ENCODE measurements around the gene CDC42EP2.

Gene CDC42EP2

DNA sequence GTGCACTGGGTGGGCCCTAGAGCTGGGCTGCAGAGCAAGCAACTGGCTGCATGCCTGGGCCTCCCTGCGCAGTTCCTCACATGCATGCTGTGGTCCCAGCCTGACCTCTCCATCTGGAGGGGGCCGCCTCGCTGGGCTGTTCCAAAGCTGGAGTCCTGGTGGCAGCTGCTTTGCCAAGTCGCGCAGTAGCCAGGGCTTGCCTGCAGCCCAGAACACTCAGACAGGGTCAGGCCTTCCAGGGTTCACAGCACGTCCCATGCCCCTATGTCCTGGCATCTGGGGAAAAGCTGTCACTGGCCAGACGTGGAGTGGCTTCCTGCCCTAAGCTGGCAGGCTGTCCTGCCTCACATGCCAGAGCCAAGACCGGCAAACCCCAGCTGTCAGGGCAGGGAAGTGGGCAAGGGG lies 16.5 kb upstream of the CDC42EP2 start:
- DNase-seq (ENCODE audit: low spot score), result no peak

DNA sequence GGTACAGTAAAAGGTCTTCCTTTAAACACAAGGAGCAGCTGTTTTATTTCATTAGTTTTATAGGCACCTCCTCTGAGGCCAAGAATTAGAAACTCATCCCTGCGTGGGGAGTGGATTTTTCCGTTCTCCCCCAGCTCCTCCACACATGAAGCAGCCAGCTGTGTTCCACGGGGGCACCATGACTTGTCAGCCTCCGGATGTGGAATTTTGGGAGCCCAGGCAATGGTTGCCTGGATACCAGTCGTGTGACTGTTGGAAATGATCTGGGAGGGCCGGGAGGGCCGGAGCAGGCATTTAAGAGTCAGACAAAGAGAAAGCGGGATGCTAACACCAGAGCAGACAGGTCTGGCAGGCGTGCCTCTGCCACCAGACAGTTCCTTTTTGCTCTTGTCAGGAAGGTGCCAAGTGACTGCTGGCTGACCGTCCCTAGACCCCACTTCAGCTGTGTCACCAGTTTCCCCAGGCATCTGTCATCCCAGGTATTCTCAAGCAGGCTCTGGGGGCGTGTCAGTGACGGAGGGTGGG lies 15.9 kb upstream of the CDC42EP2 start:
- DNase-seq (ENCODE audit: low spot score), result peak; percentile 83

DNA sequence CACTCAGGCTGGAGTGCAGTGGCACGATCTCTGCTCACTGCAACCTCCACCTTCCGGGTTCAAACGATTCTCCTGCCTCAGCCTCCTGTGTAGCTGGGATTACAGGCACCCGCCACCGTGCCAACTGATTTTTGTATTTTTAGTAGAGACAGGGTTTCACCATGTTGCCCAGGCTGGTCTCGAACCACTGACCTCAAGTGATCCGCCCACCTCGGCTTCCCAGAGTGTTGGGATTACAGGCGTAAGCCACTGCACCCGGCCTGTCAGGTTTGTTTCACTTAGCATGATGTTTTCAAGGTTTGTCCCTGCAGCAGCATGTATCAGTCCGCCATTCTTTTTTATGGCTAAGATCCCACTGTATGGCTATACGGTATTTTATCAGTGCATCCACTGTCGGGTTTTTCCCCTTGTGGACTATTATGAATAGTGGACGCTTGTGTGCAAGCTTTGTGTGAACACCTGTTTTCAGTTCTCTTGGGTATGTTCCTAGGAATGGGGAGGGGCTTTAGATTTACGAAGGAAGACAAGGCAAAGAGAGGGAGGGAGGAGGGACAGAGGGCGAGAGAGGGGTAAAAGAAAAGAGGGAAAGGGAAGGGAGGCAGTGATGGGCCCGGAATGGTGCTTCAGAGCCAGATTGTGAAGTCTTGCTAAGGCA lies 13.9 kb upstream of the CDC42EP2 start:
- DNase-seq (ENCODE audit: low spot score), result no peak

DNA sequence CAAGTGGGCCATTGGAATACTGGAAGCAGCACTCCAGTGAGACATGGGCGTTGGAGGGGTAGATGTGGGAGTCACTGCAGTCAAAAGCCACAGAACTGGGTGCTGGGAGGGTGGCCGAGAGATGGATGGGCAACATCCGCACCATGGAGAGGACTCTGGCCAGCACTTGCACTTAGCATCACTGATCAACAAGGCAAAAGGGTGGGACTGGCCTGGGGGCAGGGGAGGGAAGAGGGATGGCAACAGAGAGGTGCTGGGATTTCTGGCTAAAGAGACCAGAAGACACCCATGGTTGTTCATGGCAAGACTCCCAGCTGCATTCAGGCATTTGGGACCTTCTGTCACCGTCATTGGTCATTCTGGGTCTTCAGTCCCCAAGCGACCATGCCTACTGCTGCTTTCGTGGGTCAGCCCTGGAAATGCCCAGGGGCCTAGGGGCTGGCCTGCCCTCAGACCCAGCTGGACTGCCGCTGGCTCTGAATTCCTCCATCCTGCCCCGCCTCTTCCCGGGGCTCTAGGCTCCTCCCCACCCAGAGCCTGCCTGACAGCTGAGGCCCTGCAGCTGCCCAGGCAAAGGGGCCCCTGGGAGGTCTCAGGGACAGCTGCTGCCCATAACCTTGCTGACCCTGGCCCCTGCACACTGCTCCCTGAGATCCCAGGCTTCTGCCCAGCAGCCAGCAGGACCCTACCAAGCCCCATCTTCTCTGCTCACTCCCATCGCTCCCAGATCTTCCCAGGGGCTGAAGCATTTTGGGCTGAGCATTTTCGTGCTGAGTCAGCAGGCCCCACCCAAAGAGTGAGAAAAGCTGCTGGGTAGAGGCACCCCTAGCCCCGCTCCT lies 13.0 kb upstream of the CDC42EP2 start:
- peak; percentile 61 for DNase-seq (ENCODE audit: low spot score)

DNA sequence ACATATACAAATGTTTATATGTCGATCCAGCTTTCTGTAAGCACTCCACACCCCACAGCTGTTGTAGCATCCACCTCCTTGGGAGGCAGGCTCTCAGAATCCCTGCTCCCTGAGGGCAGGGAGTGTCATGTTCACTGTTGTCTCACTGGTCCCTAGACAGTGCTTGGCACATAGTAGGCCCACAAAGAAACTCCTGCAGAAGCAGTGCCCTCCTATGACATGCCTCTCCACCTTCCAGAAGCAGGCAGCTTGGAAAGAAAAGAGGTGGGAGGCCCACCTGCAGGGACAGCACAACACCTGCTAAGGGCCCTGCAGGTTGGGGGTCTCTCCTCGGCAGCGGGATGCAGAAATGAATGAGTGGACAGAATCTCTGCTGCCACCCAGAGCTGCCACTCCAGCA lies 11.1 kb upstream of the CDC42EP2 start:
- no peak for DNase-seq (ENCODE audit: low spot score)

DNA sequence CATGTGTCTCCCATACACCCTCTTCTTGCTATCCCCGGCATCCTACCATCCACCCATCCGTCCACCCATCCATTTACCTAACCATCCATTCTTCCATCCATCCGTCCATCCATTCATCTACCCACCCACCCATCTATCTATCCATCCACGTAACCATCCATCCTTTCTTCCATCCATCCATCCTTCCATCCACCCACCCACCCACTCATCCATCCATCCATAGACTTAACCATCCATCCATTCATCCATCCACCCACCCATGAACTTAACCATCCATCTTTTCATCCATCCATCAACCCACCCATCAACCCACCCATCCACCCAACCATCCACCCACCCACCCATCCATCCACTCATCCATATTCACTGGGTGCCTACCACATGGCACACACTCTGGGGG lies 10.6 kb upstream of the CDC42EP2 start:
- no peak for DNase-seq (ENCODE audit: low spot score)

DNA sequence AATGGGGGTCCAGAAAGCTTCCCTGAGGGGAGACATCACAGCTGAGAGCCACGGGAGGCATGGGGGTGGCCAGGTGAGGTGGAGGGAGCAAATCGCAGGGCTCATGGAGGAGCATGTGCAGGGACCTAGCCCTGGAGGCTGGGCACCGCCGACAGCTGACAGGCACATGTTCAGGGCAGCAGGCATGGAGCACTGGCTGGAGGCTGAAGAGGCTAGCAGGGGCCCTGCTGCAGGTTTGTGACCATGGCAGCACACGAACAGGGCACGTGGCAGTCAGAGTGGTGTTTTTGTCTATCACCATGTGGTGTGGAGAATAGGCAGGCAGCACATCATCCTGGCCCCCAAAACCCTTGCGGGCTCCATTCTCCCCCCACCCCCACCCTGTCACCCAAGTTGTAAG lies 10.1 kb upstream of the CDC42EP2 start:
- DNase-seq (ENCODE audit: low spot score), result no peak

DNA sequence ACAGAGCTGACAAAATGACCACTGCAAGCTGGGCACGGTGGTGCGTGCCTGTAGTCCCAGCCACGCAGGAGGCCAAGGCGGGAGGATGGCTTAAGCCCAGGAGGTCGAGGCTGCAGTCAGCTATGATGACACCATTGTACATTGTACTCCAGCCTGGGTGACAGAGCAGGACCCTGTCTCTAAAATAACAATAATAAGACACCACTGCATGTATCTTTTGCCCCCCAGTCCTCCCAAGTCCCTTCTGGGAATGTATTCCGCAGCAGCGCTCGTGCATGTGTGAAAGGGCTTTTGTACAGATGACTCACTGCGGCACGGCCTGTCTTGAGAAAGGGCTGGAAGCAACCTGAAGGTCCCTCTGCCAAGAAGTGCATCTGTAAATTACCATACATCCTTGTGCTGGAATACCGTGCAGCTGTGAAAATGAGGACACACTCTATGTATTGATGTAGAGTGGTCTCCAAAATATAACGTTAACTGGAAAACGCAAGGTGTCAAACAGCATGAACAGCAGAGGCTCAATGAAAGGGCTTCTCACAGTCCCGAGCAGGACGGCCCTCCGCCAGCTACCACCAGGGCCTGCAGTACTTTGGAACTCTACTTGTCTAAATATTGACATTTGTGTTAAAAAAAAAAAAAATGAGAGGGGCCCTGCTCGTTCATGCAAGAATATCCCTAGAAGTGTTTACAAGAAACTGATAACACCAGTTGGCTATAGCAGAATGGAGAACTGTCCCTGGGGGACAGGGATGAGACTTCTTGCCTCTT lies 9.0 kb upstream of the CDC42EP2 start:
- no peak for DNase-seq (ENCODE audit: low spot score)

DNA sequence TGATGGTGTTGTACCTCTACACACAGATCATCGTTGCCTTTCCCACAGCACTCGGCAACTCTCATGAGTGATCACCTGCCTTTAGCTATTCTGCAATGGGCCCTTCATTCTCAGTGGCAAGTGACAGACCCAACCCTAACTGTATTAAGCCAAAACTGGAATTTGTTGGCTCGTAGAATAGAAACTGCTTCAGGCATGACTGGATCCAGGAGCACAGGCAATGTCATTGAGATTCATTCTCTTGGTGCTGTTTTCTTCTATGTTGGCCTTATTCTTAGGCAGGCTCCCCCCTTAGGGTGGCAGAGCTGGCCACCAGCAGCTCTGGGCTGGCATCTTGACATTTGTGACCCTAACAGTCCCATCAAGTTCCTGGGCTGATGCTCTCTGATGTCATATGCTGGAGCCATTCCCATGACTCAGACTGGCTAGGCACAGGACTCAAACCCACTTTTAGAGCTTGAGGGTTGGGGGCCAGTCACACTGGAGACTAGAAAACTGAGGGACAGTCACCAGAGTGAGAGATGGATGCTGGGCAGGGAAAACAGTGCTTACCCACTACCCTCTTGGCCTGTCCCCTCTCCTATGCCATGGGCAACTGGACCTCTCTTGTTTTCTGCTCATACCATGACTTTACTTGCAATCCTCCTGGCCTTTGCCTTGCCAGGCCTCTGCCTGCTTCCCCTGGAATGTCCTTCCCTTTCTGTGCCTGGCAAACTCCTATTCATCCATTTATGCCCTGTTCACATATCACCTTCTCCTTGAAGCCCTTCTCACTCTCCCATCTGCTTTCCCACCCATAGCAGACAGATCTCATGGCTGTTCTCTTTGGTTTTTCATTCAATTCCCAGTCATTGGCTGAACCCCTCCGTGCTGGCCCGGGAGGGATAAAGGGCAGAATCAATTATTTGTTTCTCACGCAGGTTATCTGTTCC lies 7.1 kb upstream of the CDC42EP2 start:
- peak; percentile 11 for DNase-seq (ENCODE audit: low spot score)

DNA sequence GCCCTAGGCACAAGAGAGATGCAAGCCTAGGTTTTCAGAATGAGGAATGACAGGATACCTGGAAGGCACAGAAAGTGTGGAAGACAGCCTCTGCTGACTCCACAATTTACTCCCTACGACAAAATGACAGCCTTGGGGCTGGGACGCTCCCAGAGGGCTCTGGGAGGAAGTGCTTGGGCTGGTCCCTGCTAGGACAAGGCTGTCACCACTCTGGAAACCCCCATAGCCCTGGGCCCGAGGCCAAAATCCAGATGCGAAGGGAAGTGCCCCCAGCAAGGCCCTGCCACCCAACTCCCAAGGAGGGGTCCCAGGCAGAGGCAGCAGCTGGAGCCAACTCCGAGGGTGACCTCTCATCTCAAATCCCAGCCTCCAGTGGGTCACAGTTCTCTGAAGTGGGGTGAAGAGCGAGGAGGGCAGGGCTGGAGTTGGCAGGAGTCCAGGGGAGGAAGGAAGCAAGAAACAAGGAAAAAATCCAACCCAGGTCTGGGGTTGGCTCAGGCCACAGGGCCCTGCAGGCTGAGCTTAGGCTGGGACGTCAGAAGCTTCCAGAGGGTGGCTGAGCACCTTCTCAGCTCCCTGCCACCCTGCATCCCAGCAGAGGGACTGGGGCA lies 6.3 kb upstream of the CDC42EP2 start:
- DNase-seq (ENCODE audit: low spot score), result peak; percentile 9

DNA sequence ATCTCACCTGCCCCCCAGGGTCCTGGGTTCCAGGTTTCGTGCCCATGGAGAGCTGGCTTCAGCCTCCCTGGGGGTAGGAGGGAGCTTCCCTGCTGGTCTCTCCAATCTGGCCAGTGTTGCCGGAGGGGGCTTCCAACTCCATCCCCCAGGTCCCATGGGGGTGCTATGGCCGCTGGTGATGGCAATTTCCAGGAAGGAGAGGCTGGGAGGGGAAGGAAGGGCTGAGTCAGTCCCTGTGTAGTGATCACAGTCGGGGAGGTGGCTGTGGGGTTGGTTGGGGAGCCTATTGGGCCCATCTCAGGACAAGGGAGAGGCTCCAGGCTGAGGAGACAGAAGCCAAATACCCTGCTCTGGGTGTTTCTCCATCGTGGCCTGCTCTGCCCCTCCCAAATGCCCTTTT lies 5.7 kb upstream of the CDC42EP2 start:
- DNase-seq (ENCODE audit: low spot score), result peak; percentile 44

DNA sequence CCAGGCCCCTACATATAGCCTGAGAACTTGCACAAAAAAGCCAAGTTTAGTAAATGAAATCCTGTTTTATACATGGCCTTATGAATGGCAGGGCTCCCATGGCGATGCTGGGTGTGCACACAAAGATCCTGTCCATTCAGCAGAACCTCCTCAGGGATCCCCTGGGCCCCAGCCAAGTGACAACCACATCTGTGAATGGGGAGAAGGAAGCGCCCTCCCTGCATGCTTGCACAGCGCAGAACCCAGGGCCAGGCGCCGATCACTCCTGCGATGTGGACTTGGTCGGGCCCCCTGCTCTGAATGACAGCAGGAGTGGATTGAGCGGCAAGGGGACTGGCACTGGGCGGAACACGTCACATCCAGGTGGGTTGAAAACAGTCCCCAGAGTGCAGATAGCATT lies 4.5 kb upstream of the CDC42EP2 start:
- DNase-seq (ENCODE audit: low spot score), result no peak

DNA sequence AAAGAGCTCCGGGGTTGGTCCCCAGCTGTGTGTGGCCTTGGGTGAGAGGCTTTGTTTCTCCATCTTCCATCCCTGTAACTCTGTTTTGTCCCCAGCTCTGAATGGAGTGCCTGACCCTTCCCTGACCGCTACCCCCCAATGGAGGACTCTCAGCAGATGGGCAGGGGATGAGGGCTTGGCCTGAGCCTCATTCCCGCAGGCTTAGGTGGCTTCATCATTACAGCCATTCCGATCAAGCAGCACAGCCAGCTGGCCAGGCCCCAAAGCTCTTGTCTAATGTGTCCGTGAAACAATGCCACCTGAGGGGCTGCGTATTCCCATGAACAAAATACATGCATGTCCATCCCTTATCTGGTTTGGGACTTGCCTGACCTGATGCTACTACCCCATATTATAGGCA lies 3.9 kb upstream of the CDC42EP2 start:
- DNase-seq (ENCODE audit: low spot score), result no peak

DNA sequence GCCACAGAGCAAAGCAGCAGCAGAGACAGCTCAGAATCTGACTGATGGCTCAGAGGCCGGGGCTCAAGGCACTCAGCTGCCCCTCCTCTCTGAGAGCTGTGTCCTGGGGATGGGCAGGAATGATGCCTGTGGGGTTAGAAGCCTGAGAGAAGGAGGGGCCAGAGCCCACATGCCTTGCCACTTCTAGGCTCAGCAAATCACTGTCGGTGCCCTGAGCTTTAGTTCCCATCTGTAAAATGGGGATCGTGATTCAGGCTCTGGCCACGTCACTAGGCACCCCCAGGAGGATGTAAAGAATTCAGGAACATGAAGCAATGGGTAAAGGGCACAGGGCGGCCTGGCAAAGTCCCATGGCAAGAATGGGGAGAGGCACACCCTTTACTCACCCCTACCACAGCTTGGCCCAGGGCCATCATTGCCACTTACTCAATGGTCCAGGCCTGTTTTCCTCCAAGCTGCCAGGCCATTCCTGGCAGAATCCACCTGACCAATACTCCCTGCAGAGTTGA lies 3.4 kb upstream of the CDC42EP2 start:
- no peak for DNase-seq (ENCODE audit: low spot score)

DNA sequence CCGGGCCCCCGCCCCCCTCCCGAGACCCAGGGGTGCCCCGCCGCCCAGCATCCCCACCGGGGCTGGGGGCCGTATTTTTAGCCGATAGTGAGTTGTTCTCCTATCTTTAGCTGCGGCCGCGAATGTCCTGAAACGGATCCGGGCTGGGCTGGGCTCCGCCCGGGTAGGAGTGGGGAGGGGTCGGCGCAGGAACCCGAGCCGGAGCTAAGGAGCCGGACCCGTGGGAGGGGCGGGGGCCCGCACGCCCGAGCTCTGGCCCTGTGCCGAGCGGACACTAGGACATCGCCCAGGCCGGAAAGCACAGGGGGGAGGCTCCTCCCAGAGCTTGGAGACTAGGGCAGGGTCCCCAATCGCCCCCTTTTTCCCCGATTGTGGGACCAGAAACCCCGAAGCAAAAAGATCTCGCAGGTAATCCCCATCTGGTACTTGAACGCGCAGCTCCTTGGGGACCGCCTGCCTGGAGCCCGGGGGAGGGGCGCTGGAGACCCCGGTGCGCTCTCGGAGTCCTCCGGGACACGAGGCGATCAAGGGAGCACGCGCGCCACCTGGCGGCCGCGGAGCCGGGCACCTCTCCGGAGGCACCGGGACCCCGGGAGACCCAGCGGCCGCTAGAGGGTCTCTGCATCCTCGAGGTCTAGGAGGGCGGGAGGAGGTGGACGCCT lies 669 bp downstream of the CDC42EP2 start:
- DNase-seq (ENCODE audit: low spot score), result peak; percentile 68

DNA sequence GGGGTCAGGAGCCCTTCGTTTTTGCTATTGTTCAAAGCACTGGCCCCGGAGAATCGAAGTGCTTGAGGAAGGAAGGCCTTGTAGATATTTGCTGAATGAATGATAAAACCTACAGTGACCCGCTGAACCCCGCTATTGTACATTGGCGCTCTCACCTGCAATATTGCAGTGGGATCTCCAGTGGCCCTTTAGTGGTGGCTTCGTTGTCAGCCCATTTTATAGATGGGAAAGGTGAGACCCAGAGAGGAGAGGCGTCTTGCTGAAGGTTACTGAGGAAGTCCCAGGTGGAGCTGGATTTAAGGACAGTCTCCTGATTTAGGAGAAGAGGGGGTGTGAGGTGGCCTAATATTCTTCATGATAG lies 1.2 kb downstream of the CDC42EP2 start:
- DNase-seq (ENCODE audit: low spot score), result no peak

DNA sequence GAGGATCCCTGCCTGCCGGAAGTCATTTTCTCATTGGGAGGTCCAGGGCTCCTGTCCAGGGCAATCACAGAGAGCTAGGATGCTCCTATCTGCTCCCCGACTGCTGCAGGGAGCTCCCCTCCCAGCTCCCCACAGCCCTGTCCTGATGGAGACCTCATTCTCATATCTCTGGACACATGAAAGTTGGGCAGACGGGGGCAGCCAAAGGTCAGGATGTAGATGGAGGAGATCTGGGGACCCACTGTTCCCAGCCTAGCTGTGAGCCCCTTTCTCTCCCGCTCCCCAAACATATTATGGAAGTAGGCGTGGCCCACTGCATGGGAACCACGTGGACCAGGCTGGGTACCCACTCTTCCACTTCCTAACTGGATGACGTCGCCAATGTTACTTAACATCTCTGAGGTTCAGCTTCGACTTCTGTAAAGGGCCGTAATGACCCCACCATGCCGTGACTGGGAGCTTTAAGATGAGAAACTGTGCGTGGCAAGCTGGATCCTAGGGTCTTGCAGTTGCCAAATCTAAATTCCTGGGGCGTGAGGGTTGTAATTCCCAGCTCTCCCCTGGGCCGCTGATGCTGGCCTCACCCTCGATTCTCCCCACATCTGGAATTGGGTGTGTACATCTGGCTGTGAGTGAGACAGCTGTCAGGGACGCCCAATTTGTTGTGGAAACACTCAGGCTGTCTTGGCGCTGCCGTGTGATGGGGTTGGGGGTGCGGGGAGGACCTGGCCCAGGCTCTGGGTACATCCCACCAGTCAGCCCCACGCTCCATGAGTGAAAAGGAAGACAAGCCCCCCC lies 1.8 kb downstream of the CDC42EP2 start:
- DNase-seq (ENCODE audit: low spot score), result peak; percentile 86

DNA sequence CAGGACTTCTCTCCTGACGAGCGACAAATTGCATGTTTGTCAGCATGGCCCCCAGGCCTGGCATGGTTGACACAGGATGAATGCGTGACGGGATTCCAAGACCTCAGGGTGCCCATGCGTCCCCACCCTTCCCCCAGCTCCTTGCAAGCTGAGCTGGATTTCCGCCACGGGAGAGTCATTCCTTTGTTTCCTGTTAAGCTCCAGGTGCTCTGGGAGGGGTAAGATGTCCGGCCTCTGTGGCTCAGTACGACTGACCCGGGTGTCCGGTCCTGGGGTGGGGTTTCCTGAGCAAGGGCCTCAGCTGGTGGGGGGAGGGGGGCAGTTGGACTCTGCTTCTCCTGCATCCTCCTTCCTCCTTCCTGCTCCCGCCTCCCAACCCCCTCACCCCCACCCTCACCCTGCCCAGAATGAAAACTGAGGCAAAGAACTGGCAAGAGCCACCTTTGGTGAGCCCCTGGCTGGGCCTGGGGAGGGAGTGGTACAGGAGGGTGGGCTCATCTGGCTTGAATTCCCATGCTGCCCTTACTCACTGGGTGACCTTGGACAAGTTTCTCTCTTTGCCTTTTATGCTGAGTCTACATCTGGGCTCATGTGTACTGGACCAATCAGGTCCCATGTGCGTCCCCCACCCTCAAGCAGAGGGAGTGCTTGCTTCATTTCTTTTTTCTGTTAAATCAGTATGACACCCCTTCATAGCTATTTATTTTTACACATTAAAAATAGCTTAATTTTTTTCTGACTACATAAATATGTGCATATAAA lies 2.5 kb downstream of the CDC42EP2 start:
- peak; percentile 61 for DNase-seq (ENCODE audit: low spot score)

All from AG20443 (cell line).